Activated T-helper 1 cell treated with anti-CD3 and anti-CD28 coated beads, Interleukin-12 subunit alpha, Interleukin-12 subunit beta, Interleukin-2, Interleukin-4 antibody, amounts not matched to agents 30 ng/mL and 10 ng/mL and 1 ng/mL, durations not matched to agents 14 hours and 24 hours and 36 hours (primary cell): Measurements from ENCODE around the gene ESPL1. TPM values are rescaled to one million over a fixed set of nuclear protein-coding genes. Genes with fewer than 3 reads are reported as not detected.
A peak's percentile ranks its signal among the peaks of the same experiment; 100 is the strongest.

ENCODE experiments used
- DNase-seq: peaks from one replicate; pipeline ENCODE4 v3.0.0; 2021; ENCODE audit warnings: low spot score
- H3K27ac Mint-ChIP-seq: one replicate; pipeline ENCODE4 v1.8.0; 2021; ENCODE audit warnings: mild to moderate bottlenecking, mixed read lengths
- H3K27me3 Mint-ChIP-seq: one replicate; pipeline ENCODE4 v1.8.0; 2022; ENCODE audit warnings: mild to moderate bottlenecking, moderate library complexity, mixed read lengths; ENCODE audit not compliant: insufficient read depth
- H3K36me3 Mint-ChIP-seq: one replicate; pipeline ENCODE4 v1.8.0; 2021; ENCODE audit warnings: low read depth, mixed read lengths
- H3K4me1 Mint-ChIP-seq: one replicate; pipeline ENCODE4 v1.8.0; 2021; ENCODE audit warnings: low read depth, mixed read lengths
- H3K4me3 Mint-ChIP-seq: one replicate; pipeline ENCODE4 v1.8.0; 2021; ENCODE audit warnings: mild to moderate bottlenecking, moderate library complexity, mixed read lengths
- H3K9me3 Mint-ChIP-seq: one replicate; pipeline ENCODE4 v1.8.0; 2021; ENCODE audit warnings: mixed read lengths
- intact Hi-C: fragments of 100-400 bp; cut with micrococcal nuclease; formaldehyde crosslinking; loops from one replicate; pipeline ENCODE4 v1.15.1; 2024
- total RNA-seq: library from RNA; stranded (reverse); gene quantifications from 2 replicates; pipeline ENCODE4 v1.2.3, GENCODE V29; 2022

ESPL1 gene
- total RNA-seq, 1 donor from 2014 or later = 61.2 TPM

GRCh38 chr12:53224897-53225634 is 43.0 kb upstream of the ESPL1 start:
- Mint-ChIP-seq H3K27ac (peak overlapping the region; percentile 40), H3K36me3 (peaks cover 29% of the 10 kb centered on the region), H3K27me3 (peaks cover 2% of the 10 kb centered on the region), H3K4me1 (peaks cover 78% of the 10 kb centered on the region), H3K9me3 (no peaks in the 10 kb centered on the region), H3K4me3 (peak overlapping the region; percentile 25)
- intact Hi-C loops = loop anchor here (5.0 kb wide), 2 partner anchors 227 to 402 kb away; partner anchors contain the start of genes ATF7 and PCBP2
- no peak for DNase-seq

DNA sequence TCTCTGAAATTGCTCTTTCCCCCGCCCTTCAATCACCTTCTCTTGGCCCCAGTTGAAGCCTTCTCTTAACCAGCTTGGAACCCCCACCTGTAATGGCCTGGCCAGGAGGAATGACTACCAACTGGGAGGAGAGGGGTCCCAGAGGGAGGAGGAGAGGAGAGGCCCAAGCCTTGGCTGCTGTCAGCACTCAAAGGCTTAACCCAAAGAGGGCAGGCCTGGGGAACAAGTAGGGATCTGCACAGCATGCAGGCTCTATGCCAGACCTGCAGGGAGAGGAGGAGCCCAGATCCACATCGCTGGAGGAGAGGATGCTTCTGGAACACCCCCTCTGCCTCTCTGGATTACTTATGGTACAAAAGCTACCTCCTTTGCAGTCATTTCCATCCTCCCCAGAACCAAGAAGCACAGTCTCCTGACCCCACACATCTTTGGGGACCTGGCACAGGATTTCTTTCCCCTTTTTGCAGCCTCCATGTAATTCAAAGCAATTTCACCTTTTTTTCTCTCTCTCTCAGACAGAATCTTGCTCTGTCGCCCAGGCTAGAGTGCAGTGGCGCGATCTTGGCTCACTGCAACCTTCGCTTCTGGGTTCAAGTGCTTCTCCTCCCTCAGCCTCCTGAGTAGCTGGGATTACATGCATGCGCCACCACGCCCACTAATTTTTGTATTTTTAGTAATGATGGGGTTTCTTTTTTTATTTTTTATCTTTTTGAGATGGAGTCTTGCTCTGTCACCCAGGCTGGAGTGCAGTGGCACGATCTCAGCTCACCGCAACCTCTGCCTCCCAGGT is 42.3 kb upstream of the ESPL1 start:
- H3K27me3 Mint-ChIP-seq = peaks cover 2% of the 10 kb centered on the region
- intact Hi-C loops = no loop called here
- no peak for DNase-seq
- no peaks in the 10 kb centered on the region for H3K9me3 Mint-ChIP-seq
- H3K4me3 Mint-ChIP-seq = no peak overlapping the region
- peaks cover 78% of the 10 kb centered on the region for H3K4me1 Mint-ChIP-seq
- H3K27ac Mint-ChIP-seq = peak overlapping the region; percentile 40
- peaks cover 29% of the 10 kb centered on the region for H3K36me3 Mint-ChIP-seq

DNA sequence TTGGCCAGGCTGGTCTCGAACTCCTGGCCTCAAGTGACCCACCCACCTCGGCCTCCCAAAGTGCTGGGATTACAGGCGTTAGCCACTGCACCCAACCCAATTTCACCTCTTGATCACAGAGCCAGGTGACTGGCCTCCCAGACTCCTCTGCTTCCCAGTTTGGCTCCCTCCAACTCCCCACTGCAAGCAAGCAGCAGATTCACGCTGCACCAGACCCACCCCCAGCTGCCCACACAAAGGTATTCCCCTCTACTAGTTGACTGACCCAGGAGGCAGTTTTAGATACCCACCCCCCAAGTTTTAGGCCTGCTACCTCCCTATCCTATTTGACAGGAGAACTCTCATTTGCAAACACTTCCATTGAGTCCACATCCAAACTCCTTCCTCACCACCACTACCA is 41.3 kb upstream of the ESPL1 start:
- H3K36me3 Mint-ChIP-seq = peaks cover 29% of the 10 kb centered on the region
- no peaks in the 10 kb centered on the region for H3K27me3 Mint-ChIP-seq
- no peak overlapping the region for H3K27ac Mint-ChIP-seq
- no peak for DNase-seq
- intact Hi-C loops = no loop called here
- H3K4me3 Mint-ChIP-seq = no peak overlapping the region
- H3K9me3 Mint-ChIP-seq = no peaks in the 10 kb centered on the region
- H3K4me1 Mint-ChIP-seq = peaks cover 85% of the 10 kb centered on the region

GRCh38 chr12:53227341-53227740 is 40.8 kb upstream of the ESPL1 start:
- Mint-ChIP-seq H3K4me3 (no peak overlapping the region), H3K9me3 (no peaks in the 10 kb centered on the region), H3K36me3 (peaks cover 29% of the 10 kb centered on the region), H3K4me1 (peaks cover 81% of the 10 kb centered on the region), H3K27ac (no peak overlapping the region), H3K27me3 (no peaks in the 10 kb centered on the region)
- no peak for DNase-seq
- intact Hi-C loops = no loop called here

GRCh38 chr12:53227836-53228235 is 40.3 kb upstream of the ESPL1 start:
- Mint-ChIP-seq H3K4me3 (no peak overlapping the region), H3K27ac (no peak overlapping the region), H3K27me3 (no peaks in the 10 kb centered on the region), H3K9me3 (no peaks in the 10 kb centered on the region), H3K4me1 (peaks cover 81% of the 10 kb centered on the region), H3K36me3 (peaks cover 29% of the 10 kb centered on the region)
- no peak for DNase-seq
- intact Hi-C loops = no loop called here

GRCh38 chr12:53229454-53229853 is 38.6 kb upstream of the ESPL1 start:
- no peak for DNase-seq
- intact Hi-C loops = no loop called here
- no peaks in the 10 kb centered on the region for H3K9me3 Mint-ChIP-seq
- peak overlapping the region; percentile 7 for H3K27ac Mint-ChIP-seq
- peaks cover 77% of the 10 kb centered on the region for H3K4me1 Mint-ChIP-seq
- peaks cover 25% of the 10 kb centered on the region for H3K36me3 Mint-ChIP-seq
- no peaks in the 10 kb centered on the region for H3K27me3 Mint-ChIP-seq
- peak overlapping the region; percentile 53 for H3K4me3 Mint-ChIP-seq

DNA sequence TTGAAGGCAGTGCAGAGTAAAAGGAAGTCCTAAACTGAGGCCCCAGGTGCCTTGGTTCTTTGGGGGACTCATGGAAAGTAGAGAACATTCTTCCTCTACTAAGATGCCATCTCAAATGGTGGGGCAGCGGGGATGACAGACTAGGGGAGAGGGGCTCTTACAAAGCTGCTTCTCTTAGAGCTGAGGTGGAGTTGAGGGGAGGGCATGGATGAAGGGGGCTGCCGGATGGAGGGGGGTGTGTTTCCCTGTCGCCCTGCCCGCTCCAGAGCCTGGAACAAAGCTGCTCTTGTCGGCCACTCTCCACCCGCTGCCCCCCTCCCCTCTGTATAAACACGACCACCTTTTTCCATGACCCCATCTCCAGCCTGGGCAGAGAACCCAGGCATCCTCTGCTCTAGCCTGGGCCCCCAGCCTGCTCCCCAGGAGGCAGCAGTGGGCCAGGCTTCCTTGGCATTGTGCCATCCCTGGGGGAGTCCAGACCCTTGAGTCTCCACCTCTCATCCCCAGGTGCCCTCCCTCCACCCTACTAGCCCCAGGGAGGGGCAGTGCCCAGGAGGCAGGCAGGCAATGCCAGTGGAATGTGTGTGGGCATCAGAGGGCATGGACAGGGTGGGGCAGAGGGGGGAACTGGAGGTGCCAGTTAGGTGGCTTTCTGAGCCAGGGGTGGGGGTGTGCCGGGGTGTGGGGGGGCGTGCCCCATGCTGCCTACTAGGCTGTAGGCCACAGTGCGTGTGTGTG is 37.8 kb upstream of the ESPL1 start:
- DNase-seq = no peak
- H3K4me1 Mint-ChIP-seq = peaks cover 72% of the 10 kb centered on the region
- peak overlapping the region; percentile 53 for H3K4me3 Mint-ChIP-seq
- peaks cover 19% of the 10 kb centered on the region for H3K36me3 Mint-ChIP-seq
- intact Hi-C loops = no loop called here
- H3K27me3 Mint-ChIP-seq = no peaks in the 10 kb centered on the region
- no peaks in the 10 kb centered on the region for H3K9me3 Mint-ChIP-seq
- H3K27ac Mint-ChIP-seq = peak overlapping the region; percentile 7

GRCh38 chr12:53231671-53231920 is 36.5 kb upstream of the ESPL1 start:
- H3K36me3 Mint-ChIP-seq = peaks cover 12% of the 10 kb centered on the region
- no peak for DNase-seq
- H3K27me3 Mint-ChIP-seq = no peaks in the 10 kb centered on the region
- H3K9me3 Mint-ChIP-seq = no peaks in the 10 kb centered on the region
- H3K4me3 Mint-ChIP-seq = peak overlapping the region; percentile 72
- intact Hi-C loops = no loop called here
- peaks cover 77% of the 10 kb centered on the region for H3K4me1 Mint-ChIP-seq
- H3K27ac Mint-ChIP-seq = no peak overlapping the region

DNA sequence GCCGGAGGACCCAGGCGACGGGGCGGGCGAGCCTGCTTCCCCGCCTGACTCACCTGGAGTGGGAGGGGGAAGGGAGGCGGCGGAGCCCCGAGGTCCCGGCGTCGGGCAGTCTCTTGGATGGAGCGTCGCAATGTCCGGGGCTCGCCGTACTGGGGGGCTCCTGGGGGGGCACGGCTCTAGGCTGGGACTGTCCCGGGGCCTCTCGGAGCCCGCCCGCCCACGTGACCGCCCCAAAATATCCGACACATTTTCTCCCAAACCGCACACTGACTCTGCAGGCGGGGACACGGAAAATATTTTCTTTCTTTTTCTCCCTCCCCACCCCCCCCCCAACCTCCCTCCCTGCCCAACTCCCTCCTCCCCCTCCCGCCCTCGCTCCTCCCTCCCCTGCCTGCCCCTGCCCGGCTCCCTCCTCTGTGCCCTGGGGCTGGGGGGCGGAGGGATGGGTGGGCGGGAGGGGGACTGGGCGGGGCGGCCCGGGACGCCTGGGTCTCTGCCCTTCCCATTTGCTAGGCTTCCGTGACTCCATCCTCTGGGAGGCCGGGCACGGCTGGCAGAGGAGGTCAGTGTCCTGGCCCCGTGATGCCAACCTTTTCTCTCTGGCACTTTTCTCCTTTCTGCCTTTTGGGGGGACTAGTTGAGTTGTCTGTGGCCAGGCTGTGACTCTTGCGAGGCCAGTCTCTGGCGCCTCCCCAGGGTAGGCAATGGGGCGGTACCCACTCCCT is 36.0 kb upstream of the ESPL1 start, which contains the start of gene RARG:
Gene RARG, minus strand, starts transcription at position 289 of the 725 bp plus-strand sequence. CDS start 4,664 bp downstream, outside the sequence.
- intact Hi-C loops = loop anchor here (1.0 kb wide), 4 partner anchors 13 to 36 kb away; partner anchors contain the start of gene ESPL1

DNA sequence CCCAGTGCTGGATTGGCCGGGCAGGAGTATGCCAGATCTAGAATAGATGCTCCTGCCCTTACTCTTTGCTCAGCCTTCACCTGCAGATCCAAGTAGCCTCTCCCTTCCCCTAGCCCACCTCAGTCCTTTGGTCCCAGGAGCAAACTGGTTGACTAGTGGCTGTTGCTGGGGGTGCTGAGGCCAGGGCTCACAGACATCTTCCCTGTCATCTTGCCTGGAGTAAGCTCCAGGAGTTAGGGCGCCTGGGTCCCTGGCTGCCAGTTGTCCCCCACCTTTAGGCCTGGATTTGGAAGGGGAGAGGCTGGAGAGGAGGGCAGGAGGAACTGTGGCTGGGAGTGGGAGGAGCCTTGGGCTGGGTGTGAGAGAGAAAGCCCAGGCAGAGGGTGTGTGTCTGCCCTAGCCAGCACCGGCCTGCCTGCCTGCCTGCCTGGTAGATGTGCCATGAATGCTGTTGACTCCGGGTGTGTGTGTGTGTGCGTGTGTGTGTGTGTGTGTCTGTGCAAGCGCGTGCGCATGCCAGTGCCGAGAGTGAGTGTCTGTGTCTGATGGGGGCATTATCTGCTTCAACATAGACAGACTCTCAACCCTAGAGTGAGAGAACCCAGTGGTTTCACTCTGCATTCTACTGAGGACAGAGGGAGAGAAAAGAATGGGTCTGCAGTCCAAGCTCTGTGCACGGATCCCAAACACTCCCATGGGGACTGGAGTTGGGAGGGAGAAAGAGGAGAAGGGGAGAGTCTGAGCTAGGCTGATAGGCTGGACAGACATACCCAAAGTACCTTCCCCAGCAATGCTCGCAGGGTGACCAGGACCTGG is 35.2 kb upstream of the ESPL1 start:
- intact Hi-C loops = loop anchor here (1.0 kb wide), 4 partner anchors 14 to 35 kb away; partner anchors contain the start of gene ESPL1
- H3K27me3 Mint-ChIP-seq = no peaks in the 10 kb centered on the region
- H3K4me1 Mint-ChIP-seq = peaks cover 79% of the 10 kb centered on the region
- peak; percentile 28 for DNase-seq
- peak overlapping the region; percentile 88 for H3K4me3 Mint-ChIP-seq
- peak overlapping the region; percentile 88 for H3K27ac Mint-ChIP-seq
- peaks cover 8% of the 10 kb centered on the region for H3K36me3 Mint-ChIP-seq
- H3K9me3 Mint-ChIP-seq = no peaks in the 10 kb centered on the region

More for the DNA sequence above, 36.0 kb upstream of the ESPL1 start, which contains the start of gene RARG:
- peak; percentile 42 for DNase-seq
- H3K9me3 Mint-ChIP-seq = no peaks in the 10 kb centered on the region
- peaks cover 9% of the 10 kb centered on the region for H3K36me3 Mint-ChIP-seq
- H3K4me3 Mint-ChIP-seq = peak within 1 kb of the TSS; percentile 88
- no peaks in the 10 kb centered on the region for H3K27me3 Mint-ChIP-seq
- peaks cover 78% of the 10 kb centered on the region for H3K4me1 Mint-ChIP-seq
- peak within 1 kb of the TSS; percentile 88 for H3K27ac Mint-ChIP-seq

GRCh38 chr12:53233671-53234121 is 34.4 kb upstream of the ESPL1 start:
- Mint-ChIP-seq H3K4me1 (peaks cover 70% of the 10 kb centered on the region), H3K27ac (no peak overlapping the region), H3K27me3 (no peaks in the 10 kb centered on the region), H3K36me3 (peaks cover 4% of the 10 kb centered on the region), H3K4me3 (peak overlapping the region; percentile 32), H3K9me3 (no peaks in the 10 kb centered on the region)
- intact Hi-C loops = no loop called here
- DNase-seq = no peak
